ENCODE results near the gene PDSS2. TPM values are rescaled to one million over a fixed set of nuclear protein-coding genes. Genes with fewer than 3 reads are reported as not detected.

The PDSS2 gene
- polyA plus RNA-seq, 3 donors, result 10.1 to 13.9 (median 13.3) TPM

DNA sequence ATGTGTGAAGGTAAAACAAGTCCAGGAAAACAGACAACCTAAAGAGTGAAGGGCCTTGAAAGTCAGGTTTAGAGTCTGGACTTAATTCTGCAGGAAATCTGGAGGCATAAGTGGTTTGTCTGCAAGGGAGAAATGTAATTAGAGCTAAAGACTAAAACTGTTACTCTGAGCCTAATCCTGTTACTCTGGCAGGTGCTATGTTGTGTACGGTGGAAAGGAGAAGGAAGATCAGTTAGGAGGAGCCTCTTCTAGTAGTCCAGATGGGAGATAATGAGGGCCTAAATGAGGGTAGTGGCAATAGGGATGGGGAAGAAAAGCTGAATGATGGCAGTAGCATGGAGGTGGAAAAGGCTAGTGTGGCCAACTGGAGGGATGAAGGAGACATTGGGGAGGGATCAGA, 118.5 kb downstream of the PDSS2 start:
- H3K27me3 Mint-ChIP-seq (ENCODE audit: low read depth in 3 of 3), result no peaks in the 10 kb centered on the region
- Histone ChIP-seq H3K4me1 (ENCODE audit: control insufficient read depth in 1 of 2, insufficient read depth in 2 of 2, low read length in 2 of 2) (peaks cover 7 to 8% of the 10 kb centered on the region in 2 donors), H3K4me3 (replicated peaks in 1 of 3; ENCODE audit: low read depth in 2 of 3, low read length in 3 of 3) (no peak overlapping the region), H3K36me3 (replicated peaks in 1 of 2; ENCODE audit: control insufficient read depth in 1 of 2, insufficient read depth in 2 of 2, low read length in 2 of 2) (no peaks in the 10 kb centered on the region), H3K9me3 (replicated peaks in 1 of 2; ENCODE audit: control insufficient read depth in 1 of 2, insufficient read depth in 1 of 2, low read length in 2 of 2) (no peaks in the 10 kb centered on the region), H3K27ac (ENCODE audit: low read depth in 1 of 2, low read length in 2 of 2) (no peak overlapping the region), H3K79me2 (ENCODE audit: insufficient read depth, low read length) (no peaks in the 10 kb centered on the region), H3K27me3 (ENCODE audit: control insufficient read depth in 2 of 2, insufficient read depth in 2 of 2, low read length in 2 of 2) (no peaks in the 10 kb centered on the region), H3K4me2 (replicated peaks; ENCODE audit: extremely low read depth, low read length, poor library complexity, severe bottlenecking) (no peak overlapping the region), H2AFZ (ENCODE audit: insufficient read depth, low read depth, low read length, poor library complexity, severe bottlenecking) (no peak overlapping the region), H4K20me1 (ENCODE audit: insufficient read depth, low read length) (no peaks in the 10 kb centered on the region), H3K9ac (ENCODE audit: insufficient read depth, low read length, poor library complexity, severe bottlenecking) (no peak overlapping the region)
- no peak overlapping the region for H3K27ac Mint-ChIP-seq
- no peak for DNase-seq
- H3K36me3 Mint-ChIP-seq, result peaks cover 1 to 2% of the 10 kb centered on the region in 2 donors
- intact Hi-C loops (cut with micrococcal nuclease), result no loop called here
- H3K4me1 Mint-ChIP-seq, result peaks cover 21% of the 10 kb centered on the region
- 20% methylated on average over 1 of the region's 1 CpG for WGBS (ENCODE audit: insufficient coverage)
- TF ChIP-seq, protein P1, sequence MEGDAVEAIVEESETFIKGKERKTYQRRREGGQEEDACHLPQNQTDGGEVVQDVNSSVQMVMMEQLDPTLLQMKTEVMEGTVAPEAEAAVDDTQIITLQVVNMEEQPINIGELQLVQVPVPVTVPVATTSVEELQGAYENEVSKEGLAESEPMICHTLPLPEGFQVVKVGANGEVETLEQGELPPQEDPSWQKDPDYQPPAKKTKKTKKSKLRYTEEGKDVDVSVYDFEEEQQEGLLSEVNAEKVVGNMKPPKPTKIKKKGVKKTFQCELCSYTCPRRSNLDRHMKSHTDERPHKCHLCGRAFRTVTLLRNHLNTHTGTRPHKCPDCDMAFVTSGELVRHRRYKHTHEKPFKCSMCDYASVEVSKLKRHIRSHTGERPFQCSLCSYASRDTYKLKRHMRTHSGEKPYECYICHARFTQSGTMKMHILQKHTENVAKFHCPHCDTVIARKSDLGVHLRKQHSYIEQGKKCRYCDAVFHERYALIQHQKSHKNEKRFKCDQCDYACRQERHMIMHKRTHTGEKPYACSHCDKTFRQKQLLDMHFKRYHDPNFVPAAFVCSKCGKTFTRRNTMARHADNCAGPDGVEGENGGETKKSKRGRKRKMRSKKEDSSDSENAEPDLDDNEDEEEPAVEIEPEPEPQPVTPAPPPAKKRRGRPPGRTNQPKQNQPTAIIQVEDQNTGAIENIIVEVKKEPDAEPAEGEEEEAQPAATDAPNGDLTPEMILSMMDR (IDR thresholded peaks at IDR 0.05), result no peak
- no peaks in the 10 kb centered on the region for H3K9me3 Mint-ChIP-seq
- H3K4me3 Mint-ChIP-seq, result no peak overlapping the region

DNA sequence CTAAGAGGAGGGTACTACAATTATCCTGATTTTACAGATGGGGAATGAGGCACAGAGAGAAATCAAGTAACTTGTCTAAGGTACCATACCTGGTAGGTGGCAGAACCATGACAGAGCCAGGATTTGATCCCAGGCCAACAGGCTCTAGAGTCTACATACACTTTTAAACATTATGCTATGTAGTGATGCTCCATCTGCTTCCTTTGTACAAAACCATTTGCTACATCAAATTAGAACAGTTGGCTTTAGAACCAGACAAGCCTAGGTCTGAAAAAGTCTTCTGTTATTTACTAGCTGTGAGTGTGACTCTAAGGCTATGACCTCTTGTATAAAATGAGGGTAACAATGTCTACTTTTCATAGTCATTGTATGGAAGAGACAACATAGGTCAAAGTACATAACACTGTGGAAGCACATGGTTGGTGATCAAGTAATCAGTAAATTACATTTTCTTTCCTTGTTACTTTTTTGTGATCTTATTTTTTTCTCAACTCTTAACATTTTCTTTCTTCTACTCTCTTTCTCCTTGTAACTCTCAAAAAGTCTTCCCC, 122.1 kb downstream of the PDSS2 start:
- Mint-ChIP-seq H3K27me3 (ENCODE audit: low read depth in 3 of 3) (peaks cover 0 to 1% (median 0%) of the 10 kb centered on the region in 3 donors), H3K4me3 (no peak overlapping the region), H3K36me3 (peaks cover 10 to 12% of the 10 kb centered on the region in 2 donors), H3K9me3 (no peaks in the 10 kb centered on the region), H3K27ac (no peak overlapping the region), H3K4me1 (peaks cover 7% of the 10 kb centered on the region)
- Histone ChIP-seq H4K20me1 (ENCODE audit: insufficient read depth, low read length) (no peaks in the 10 kb centered on the region), H3K27me3 (ENCODE audit: control insufficient read depth in 2 of 2, insufficient read depth in 2 of 2, low read length in 2 of 2) (no peaks in the 10 kb centered on the region), H3K9me3 (replicated peaks in 1 of 2; ENCODE audit: control insufficient read depth in 1 of 2, insufficient read depth in 1 of 2, low read length in 2 of 2) (no peaks in the 10 kb centered on the region), H3K9ac (ENCODE audit: insufficient read depth, low read length, poor library complexity, severe bottlenecking) (no peak overlapping the region), H3K4me2 (replicated peaks; ENCODE audit: extremely low read depth, low read length, poor library complexity, severe bottlenecking) (no peak overlapping the region), H3K4me3 (replicated peaks in 1 of 3; ENCODE audit: low read depth in 2 of 3, low read length in 3 of 3) (no peak overlapping the region), H3K79me2 (ENCODE audit: insufficient read depth, low read length) (no peaks in the 10 kb centered on the region), H3K4me1 (ENCODE audit: control insufficient read depth in 1 of 2, insufficient read depth in 2 of 2, low read length in 2 of 2) (peaks cover 0 to 3% of the 10 kb centered on the region in 2 donors), H2AFZ (ENCODE audit: insufficient read depth, low read depth, low read length, poor library complexity, severe bottlenecking) (no peak overlapping the region), H3K36me3 (replicated peaks in 1 of 2; ENCODE audit: control insufficient read depth in 1 of 2, insufficient read depth in 2 of 2, low read length in 2 of 2) (peaks cover 3 to 10% of the 10 kb centered on the region in 2 donors), H3K27ac (ENCODE audit: low read depth in 1 of 2, low read length in 2 of 2) (no peak overlapping the region)
- DNase-seq, result no peak
- intact Hi-C loops (cut with micrococcal nuclease), result no loop called here
- TF ChIP-seq, protein P1 (IDR thresholded peaks at IDR 0.05), result no peak
